NCI-H1436 treated with DMSO at 0.1 percent for 48 hours (cell line): Measurements from ENCODE around the gene MALRD1.

Source experiments
- DNase-seq: peaks from one replicate; lab custom pipeline; 2025; lab: John Stamatoyannopoulos, UW

Gene MALRD1

DNA sequence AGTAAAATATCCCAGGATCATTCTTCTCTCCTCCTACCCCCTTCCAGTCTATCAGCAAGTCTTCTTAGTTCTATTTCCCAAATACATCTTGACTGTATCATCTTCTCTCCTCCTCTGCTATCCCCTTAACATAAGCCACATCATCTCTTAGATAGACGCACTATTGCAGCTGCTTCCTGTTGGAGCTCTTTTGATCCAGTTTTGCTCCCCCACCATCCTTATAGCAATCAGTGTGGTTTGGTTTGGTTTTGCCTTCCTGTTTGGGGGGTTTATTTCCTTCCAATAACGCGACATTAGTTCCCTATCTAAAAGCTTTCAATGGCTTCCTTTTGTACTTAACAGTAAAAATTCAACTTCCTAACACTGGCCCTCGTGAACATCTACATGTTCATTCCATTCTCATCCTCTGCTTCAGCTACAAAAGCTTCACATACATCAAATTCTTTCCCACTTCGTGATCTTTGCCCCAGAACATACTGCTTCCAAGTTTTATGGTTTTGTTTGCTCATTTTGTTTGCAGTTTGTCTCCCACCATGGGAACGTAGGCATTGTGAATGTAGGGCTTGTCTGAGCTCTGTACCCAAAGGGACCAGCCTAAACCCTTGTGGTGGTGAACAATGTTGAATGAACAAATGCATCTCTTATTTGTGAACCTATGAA, 734.0 kb downstream of the MALRD1 start:
- no peak for DNase-seq

DNA sequence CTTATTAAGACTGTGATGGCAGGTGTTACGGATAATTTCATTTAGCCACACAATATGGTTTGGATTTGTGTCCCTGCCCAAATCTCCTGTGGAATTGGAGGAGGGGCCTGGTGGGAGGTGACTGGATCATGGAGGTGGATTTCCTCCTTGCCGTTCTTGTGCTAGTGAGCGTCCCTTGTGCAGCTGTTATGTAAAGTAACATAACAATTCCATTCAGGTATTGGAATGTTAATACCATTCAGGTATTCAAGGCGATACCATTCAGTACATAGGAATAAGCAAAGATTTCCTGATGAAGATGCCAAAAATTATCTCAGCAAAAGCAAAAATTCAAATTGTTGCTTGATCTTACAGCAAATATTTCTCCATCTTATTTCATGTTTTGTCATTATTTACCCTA, 735.1 kb downstream of the MALRD1 start:
- no peak for DNase-seq
